ENCODE data around the gene MUC12.

DNA sequence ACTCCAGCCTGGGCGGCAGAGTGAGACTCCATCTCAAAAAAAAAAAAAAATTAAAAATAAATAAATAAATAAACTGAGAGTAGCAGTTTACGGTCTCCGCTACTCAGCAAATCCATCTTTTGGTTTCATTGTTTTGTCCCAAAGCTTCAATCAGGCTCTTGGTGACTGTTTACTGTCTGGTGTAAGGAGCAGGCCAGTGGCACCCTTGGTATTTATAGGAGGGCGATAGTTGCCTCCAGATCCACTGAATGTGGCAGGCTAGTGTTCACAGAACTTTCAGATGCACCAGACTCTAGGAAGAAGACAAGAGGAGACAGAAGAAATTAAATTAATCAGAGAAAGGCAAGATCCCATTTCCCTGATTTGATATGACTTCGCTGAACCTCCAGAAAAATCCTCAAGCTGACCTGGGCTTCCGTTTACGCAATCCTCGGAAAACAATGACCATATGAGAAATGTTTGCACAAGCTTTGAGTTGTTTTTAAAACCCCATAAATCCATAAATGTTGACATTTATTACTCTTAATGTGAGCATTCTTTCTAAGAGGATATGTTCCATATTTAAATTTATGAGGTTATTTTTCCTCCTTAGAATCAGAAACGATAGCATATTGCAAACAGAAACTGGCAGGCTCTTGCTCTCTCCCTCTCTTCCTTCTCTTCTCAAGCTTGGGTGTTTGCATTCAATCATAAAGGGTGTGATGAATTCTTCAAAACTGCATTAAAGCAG, 27.2 kb upstream of the MUC12 start:
- TF ChIP-seq, protein P1, sequence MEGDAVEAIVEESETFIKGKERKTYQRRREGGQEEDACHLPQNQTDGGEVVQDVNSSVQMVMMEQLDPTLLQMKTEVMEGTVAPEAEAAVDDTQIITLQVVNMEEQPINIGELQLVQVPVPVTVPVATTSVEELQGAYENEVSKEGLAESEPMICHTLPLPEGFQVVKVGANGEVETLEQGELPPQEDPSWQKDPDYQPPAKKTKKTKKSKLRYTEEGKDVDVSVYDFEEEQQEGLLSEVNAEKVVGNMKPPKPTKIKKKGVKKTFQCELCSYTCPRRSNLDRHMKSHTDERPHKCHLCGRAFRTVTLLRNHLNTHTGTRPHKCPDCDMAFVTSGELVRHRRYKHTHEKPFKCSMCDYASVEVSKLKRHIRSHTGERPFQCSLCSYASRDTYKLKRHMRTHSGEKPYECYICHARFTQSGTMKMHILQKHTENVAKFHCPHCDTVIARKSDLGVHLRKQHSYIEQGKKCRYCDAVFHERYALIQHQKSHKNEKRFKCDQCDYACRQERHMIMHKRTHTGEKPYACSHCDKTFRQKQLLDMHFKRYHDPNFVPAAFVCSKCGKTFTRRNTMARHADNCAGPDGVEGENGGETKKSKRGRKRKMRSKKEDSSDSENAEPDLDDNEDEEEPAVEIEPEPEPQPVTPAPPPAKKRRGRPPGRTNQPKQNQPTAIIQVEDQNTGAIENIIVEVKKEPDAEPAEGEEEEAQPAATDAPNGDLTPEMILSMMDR (IDR thresholded peaks at IDR 0.05) = no peak
- no peak for TF ChIP-seq POLR2A (IDR thresholded peaks at IDR 0.05)
